VCaP (cell line): ENCODE measurements around the gene SMC6.

Experiments
- H3K27ac ChIP-seq: fragments of 450-650 bp; 2 replicates; pipeline ENCODE4 v1.5.1; 2017
- TF ChIP-seq, protein P1 (sequence below): fragments of 450-650 bp; conservative IDR thresholded peaks from 2 replicates; pipeline ENCODE4 v1.5.1; 2017; ENCODE audit warnings: mild to moderate bottlenecking, moderate library complexity

The SMC6 gene

DNA sequence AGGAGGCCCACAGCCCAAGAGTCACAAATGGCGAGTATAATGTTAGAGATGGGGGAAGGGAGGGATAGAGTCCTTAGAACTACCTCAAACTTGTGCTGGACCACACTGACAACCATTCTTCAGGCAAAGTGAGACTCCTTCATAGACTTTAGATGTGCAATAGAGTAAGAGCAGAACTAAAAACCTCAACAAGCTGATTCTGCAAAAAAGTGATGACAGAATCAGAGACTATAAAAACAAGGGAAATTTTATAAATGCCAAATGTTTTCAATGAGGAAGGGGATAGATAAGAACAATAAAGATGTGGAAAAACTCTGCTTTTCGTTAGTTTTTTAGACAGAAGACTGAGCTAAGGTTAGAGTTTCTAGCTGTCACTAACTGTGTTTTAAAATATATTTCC lies 17.7 kb downstream of the SMC6 start:
- TF ChIP-seq, protein P1, sequence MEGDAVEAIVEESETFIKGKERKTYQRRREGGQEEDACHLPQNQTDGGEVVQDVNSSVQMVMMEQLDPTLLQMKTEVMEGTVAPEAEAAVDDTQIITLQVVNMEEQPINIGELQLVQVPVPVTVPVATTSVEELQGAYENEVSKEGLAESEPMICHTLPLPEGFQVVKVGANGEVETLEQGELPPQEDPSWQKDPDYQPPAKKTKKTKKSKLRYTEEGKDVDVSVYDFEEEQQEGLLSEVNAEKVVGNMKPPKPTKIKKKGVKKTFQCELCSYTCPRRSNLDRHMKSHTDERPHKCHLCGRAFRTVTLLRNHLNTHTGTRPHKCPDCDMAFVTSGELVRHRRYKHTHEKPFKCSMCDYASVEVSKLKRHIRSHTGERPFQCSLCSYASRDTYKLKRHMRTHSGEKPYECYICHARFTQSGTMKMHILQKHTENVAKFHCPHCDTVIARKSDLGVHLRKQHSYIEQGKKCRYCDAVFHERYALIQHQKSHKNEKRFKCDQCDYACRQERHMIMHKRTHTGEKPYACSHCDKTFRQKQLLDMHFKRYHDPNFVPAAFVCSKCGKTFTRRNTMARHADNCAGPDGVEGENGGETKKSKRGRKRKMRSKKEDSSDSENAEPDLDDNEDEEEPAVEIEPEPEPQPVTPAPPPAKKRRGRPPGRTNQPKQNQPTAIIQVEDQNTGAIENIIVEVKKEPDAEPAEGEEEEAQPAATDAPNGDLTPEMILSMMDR = no peak

DNA sequence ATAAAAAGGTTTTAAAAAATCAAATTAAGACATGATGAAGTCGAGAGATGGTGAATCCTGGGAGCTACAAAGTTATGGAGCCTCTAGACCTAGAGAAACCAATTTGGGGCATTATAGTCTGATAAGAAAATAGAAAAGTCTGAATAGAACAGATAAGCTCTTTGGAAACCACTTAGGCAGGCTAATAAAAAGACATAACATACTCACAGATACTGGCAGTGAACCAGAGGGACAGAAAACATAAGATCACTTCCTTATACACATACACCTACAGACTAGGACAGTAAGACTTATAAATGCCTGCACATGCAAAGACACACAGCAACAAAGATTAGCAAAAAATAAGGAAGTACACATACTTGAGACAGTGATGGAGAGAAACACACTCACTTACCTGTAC lies 20.0 kb downstream of the SMC6 start:
- H3K27ac ChIP-seq = peak overlapping the region; percentile 10; the same call in 1 of the 2 replicates
- TF ChIP-seq, protein P1 = no peak

More for the DNA sequence above, 17.7 kb downstream of the SMC6 start:
- H3K27ac ChIP-seq = no peak overlapping the region

DNA sequence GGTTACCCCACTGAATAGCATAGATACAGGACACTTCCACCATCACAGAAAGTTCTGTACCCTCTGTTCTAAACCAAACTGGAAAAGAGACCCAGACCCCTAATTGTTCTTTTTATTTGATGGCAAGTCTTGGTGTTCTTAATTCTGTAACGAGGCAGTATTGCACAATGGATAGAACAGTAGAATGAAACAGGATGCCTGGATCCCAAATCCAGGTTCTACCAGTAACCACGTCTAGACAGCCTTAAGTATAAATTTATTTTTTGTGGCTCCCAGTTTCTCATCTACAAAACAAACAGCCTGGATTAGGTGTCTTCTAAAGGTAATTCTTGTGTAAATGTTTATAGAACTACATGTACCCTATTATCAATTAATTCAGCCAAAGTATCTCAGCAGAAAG lies 23.7 kb downstream of the SMC6 start:
- no peak overlapping the region for H3K27ac ChIP-seq
- TF ChIP-seq, protein P1 = no peak

DNA sequence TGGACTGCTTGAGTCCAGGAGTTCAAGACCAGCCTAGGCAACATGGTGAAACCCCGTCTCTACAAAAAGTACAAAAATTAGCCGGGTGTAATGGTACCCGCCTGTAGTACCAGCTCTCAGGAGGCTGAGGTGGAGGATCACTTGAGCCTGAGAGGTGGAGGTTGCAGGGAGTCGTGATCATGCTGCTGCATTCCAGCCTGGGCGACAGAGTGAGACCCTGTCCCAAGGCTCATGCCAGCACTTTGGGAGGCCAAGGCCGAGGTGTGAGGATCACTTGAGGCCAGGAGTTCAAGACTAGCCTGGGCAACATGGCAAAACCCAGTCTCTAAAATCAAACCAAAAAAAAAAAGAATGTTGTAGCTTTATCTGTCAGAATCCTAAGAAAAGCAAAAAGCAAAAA lies 25.4 kb downstream of the SMC6 start:
- H3K27ac ChIP-seq = no peak overlapping the region
- TF ChIP-seq, protein P1 = no peak

DNA sequence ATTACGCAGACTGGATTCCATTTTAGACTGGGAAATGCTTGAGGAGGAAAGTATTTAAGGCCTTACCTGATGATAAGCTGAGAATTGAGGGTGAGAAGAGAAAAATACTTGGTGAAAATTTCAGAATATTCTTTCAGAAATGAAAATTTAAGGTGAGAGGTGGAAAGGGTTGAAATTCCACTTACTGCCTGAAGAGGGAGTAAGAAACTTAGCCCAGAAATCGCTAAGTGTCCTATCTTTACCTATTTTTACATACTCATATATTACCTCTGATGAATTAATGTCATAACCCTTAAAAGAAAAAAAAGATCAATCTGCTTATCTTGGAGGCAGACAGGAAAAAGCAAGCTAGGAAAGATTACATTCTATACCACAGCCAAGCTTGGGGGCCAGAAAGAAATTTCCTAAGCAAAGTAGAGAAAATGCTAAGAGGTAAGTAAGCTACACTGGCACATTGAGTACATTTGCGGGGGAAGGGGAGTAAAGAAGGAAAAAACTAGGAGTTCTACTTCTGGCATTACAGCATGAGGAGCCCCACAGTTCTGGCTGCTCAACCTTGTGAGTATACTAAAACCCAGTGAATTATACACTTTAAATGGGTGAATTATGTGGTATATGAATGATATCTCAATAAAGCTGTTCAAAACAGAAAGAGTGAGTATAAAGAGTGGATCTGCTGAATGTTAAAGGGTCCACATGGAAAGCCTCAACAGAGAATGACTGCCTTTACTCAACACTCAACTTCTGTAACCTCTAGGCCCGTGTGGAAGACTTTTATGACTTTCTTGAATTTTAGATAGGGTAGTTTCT lies 33.8 kb downstream of the SMC6 start:
- H3K27ac ChIP-seq = no peak overlapping the region
- TF ChIP-seq, protein P1 = peak; percentile 88

DNA sequence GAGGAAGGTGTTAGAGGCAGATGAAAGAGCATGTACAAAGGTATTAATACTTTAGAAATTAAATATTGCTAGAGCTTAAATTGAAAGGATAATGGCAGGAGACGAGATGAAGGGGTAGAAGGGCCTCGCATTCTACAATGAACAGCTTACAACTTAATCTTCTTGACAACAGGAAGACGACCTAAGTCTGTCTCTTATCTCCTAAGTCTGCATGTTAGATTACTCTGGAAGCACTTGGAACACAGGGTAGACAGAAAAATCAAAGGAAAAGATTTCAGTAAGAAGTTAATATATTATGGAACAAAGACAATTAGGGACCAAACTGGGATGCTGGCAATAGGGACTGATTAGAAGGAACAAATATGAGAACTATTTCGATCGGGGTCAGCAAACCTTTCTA lies 34.9 kb downstream of the SMC6 start:
- TF ChIP-seq, protein P1 = no peak
- H3K27ac ChIP-seq = no peak overlapping the region

DNA sequence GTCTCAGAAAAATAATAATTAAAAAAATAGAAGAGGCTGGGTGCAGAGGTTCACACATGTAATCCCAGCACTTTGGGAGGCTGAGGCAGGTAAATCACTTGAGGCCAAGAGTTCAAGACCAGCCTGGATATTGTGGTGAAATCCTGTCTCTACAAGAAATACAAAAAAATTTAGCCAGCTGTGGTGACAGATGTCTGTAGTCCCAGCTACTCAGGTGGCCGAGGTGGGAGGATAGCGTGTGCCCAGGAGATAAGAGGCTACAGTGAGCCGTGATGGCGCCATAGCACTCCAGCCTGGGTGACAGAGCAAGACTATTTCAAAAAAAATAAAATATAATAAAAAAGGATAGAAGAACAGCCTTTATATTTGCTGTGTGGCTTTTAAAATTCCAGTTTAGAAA lies 35.9 kb downstream of the SMC6 start:
- H3K27ac ChIP-seq = no peak overlapping the region
- TF ChIP-seq, protein P1 = no peak
